HEK293 (cell line): ENCODE measurements around the gene TP53BP2.

Experiments
- ZBTB1 ChIP-seq: fragments of 450-650 bp; formaldehyde crosslinking; IDR thresholded peaks from 2 replicates; pipeline ENCODE4 v1.5.1; 2016; ENCODE audit warnings: missing biosample characterization, missing genetic modification characterization
- TF ChIP-seq, protein P1 (sequence below): fragments of 450-650 bp; formaldehyde crosslinking; IDR thresholded peaks from 2 replicates; pipeline ENCODE4 v1.5.1; 2016; ENCODE audit warnings: missing biosample characterization, missing genetic modification characterization
- TF ChIP-seq, protein P2 (sequence below): fragments of 450-650 bp; formaldehyde crosslinking; IDR thresholded peaks from 2 replicates; pipeline ENCODE4 v1.5.1; 2016; ENCODE audit warnings: missing biosample characterization, missing genetic modification characterization, low read depth

DNA sequence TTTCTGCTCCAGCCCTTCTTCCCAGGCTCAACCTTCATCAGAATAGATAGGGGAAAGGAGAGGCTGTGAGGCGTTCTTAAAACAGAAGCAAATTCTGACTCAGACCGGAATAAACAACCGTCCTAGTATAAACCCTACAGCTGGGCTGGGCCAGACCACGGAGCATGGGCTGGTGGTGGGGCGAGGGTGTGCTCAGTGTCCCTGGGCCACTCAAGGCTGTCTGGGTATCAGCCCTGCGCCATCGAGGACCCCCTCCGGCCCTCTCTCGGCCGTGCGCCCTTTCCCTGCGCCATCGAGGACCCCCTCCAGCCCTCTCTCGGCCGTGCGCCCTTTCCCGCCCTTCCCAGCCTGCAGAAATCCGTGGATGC is 97.4 kb downstream of the TP53BP2 start:
- TF ChIP-seq, protein P1, sequence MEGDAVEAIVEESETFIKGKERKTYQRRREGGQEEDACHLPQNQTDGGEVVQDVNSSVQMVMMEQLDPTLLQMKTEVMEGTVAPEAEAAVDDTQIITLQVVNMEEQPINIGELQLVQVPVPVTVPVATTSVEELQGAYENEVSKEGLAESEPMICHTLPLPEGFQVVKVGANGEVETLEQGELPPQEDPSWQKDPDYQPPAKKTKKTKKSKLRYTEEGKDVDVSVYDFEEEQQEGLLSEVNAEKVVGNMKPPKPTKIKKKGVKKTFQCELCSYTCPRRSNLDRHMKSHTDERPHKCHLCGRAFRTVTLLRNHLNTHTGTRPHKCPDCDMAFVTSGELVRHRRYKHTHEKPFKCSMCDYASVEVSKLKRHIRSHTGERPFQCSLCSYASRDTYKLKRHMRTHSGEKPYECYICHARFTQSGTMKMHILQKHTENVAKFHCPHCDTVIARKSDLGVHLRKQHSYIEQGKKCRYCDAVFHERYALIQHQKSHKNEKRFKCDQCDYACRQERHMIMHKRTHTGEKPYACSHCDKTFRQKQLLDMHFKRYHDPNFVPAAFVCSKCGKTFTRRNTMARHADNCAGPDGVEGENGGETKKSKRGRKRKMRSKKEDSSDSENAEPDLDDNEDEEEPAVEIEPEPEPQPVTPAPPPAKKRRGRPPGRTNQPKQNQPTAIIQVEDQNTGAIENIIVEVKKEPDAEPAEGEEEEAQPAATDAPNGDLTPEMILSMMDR (tag by site-specific recombination) = no peak
- TF ChIP-seq ZBTB1 (tag by site-specific recombination) = no peak
- TF ChIP-seq, protein P2, sequence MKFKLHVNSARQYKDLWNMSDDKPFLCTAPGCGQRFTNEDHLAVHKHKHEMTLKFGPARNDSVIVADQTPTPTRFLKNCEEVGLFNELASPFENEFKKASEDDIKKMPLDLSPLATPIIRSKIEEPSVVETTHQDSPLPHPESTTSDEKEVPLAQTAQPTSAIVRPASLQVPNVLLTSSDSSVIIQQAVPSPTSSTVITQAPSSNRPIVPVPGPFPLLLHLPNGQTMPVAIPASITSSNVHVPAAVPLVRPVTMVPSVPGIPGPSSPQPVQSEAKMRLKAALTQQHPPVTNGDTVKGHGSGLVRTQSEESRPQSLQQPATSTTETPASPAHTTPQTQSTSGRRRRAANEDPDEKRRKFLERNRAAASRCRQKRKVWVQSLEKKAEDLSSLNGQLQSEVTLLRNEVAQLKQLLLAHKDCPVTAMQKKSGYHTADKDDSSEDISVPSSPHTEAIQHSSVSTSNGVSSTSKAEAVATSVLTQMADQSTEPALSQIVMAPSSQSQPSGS = no peak
